Measurements from ENCODE around the gene PAOX.
"Not testable (repeated sequence)": the region's sequence is repeated elsewhere in the genome, so short reads cannot be mapped to it uniquely, and the experiment has no call there.

PAOX gene

GRCh38 chr10:133405844-133406527 is 26.9 kb downstream of the PAOX start:
- DNase-seq (ENCODE audit: low spot score), result no peak

GRCh38 chr10:133411523-133412380 is 32.7 kb downstream of the PAOX start:
- no peak for DNase-seq (ENCODE audit: low spot score)

- no peak for DNase-seq (ENCODE audit: low spot score)
Observed at GRCh38 chr10:133412381-133412711, 33.3 kb downstream of the PAOX start.

GRCh38 chr10:133414401-133414800 is 35.3 kb downstream of the PAOX start:
- DNase-seq (ENCODE audit: low spot score), result not testable (repeated sequence)

DNA sequence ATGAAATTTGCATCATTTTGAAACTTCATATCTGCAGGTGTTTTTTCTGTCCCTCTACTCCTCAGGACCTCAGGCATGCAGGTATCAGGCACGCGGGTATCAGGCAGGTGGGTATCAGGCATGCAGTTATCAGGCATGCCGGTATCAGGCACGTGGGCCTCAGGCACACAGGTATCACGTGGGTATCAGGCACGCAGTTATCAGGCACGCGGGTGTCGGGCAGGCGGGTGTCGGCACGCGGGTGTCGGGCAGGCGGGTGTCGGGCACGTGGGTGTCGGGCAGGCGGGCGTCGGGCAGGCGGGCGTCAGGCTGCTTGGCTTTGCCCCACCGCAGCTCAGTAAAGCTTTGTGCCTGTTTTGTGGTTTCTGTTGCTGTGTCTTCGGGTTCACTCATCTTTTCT is 36.7 kb downstream of the PAOX start:
- DNase-seq (ENCODE audit: low spot score), result no peak

GRCh38 chr10:133418289-133418993 is 39.4 kb downstream of the PAOX start:
- DNase-seq (ENCODE audit: low spot score), result no peak

DNA sequence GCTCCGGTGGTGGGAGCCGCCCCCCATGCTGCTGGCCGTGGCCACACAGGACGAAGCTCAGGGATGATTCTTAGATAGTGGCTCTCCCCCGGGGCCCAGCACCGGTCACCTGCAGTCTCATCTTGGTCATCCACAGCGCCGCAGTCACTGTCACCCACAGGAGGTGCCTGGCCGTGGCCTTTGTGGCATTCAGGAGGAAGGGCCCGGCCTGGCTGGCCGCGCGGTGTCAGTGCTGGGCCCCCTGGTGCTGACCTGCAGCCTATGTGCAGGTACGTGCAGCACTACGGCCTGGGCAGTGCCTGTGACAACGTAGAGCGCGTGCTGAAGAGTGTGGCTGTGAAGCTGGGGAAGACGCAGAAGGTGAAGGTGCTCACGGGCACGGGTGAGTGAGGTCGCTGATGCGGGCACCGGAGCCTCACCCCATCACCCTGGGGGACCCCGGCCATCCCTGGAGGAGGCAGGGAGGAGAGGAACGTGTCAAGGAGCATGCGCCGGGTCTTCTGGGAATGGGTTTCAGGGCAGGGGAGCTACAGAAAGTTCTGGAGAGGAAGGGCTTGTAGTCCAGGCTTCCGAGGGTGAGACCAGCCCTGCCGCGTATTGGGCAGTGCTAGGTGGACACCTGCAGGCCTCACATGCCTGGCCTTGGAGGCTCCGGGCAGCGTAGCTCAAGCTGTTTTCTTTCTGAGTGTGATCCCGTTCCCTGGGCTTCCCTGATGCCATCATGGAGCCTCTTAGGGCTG is 40.3 kb downstream of the PAOX start:
- DNase-seq (ENCODE audit: low spot score), result no peak

GRCh38 chr10:133420028-133420427 is 41.0 kb downstream of the PAOX start:
- DNase-seq (ENCODE audit: low spot score), result no peak

GRCh38 chr10:133420579-133420978 is 41.5 kb downstream of the PAOX start:
- DNase-seq (ENCODE audit: low spot score), result no peak

GRCh38 chr10:133421336-133422222 is 42.5 kb downstream of the PAOX start:
- DNase-seq (ENCODE audit: low spot score), result no peak

DNA sequence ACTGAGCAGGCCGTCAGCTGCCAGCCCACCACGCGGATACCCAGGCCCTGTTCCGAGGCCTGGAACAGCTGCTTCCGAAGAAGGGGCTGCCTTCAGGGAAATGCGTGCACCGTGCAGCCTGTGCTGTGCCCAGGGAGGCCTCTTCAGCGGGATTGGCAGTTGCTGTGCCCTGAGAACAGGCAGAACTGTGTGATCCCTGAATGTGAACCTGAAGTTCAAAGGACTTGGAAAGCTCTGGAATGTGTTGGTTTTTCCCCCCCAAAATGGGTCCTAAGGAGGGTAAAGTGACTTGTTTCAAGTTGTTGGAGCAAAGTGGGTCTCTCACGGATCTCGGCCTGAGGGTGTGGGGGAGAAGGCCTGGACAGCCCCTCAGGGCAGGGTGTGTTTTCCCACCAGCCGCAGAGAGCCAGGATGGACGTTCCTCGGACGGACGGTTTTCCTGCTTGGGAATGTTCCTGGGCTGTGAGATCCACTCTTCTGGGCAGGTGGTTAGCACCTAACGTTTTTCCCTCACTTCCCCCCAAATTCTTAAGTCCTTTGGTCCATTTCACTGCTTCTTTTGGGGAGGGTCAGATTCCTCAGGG is 43.3 kb downstream of the PAOX start:
- DNase-seq (ENCODE audit: low spot score), result no peak

DNA sequence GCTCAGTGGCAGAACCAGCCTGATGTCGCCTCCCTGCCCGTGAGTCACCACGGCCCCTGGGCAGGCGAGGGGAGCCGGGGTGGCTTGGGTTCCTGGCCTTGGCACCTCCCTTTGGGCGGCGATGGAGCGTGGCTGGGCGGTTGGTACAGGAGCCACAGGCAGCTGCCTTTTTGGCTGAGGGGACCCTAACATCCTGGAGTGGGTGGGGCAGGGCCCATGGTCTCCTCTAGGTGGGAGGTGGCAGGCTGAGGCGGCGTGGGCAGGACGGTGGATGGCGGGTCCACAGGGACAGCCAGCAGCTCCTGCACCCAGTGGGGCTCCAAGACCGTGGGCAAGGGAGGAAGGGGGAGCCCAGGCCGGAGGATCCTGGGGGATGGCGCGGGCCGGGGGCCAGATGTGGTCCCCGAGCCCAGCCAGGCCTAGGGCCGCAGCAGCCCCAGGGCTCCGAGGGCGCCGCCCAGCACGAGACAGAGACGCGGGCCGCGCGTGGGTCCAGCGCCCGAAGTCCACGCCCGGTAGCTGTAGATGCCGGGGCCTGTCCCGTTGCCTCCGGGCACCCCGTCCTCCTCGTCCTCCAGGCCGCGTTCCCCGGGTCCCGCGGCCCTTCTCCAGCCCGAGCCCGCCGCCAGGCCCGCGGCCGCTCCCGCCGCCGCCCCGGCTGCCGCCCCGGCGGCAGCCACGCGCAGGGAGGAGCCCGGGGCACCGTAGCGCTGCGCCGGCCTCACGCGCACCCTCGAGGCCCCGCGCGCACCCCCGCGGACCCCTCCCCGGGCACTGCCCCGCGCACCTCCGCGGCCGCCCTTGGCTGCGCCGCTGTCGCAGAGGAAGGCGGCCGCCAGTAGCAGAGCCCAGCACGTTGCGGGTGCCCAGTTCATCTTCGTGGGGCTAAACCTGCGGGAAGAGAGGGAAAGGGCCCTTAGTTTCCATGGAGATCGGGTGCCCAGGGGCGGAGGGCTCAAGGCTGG is 44.0 kb downstream of the PAOX start:
- no peak for DNase-seq (ENCODE audit: low spot score)

DNA sequence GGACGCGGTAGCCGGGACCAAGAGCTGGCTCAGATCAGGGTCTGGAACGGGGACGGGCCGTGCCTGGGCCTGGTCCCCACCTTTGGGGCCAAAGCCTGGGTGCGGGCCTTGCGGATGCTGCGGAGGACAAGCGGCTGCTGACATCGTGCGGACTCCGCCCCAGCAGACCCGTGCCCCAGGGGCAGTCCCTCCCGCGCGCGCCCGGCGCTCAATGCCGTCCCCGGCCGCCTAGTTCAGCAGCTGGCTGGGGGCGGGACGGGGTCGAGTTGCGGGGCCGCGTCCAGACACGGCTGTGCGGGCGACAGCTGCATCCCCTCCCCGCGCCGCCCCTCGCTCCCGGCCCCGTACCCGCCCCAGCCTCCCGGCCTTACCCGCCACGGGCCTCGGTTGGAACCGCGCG is 45.0 kb downstream of the PAOX start:
- DNase-seq (ENCODE audit: low spot score), result not testable (repeated sequence)

DNA sequence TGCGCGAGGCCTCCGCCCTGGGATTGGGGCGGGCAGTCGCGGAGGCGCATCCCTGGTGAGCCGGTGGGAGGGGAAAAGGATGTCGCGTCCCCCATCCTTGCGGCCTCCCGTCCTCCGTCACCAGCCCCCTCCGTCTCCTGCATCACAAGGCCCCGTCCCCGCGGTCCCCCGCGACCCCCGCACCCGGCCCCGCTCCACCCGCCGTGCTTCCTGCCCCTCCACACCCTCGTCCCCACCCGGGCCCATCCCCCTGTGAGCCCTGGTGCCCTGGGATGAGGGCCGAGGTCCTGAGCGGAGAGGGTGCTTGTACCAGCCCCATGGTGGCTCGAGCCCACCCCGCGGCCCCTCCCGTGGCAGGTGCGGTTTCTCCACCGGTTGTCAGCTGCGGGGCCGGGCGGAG is 45.5 kb downstream of the PAOX start, which contains the start of gene SPRN:
Gene SPRN, minus strand, starts transcription at position 25 of the 400 bp plus-strand sequence. CDS start 944 bp downstream, outside the sequence.
- DNase-seq (ENCODE audit: low spot score), result not testable (repeated sequence)

DNA sequence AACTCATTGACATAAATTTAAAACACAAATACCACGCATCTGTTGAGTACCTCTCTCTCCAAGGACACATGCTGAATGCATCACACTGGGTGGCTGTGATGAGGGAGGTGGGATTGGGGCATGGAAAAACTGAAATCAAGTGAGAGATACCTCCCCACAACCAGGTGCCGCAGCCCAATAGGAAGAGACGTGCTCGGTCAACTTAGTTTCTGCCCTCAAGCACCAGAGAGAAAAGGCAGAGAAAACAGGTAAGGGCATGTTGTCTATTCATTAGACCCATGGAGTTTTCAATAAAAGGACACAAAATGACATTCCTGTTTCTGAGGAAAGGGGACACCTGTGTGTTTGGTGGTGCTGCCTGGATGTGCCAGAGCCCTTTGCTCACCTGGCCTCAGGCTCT is 50.5 kb downstream of the PAOX start:
- not testable (repeated sequence) for DNase-seq (ENCODE audit: low spot score)

DNA sequence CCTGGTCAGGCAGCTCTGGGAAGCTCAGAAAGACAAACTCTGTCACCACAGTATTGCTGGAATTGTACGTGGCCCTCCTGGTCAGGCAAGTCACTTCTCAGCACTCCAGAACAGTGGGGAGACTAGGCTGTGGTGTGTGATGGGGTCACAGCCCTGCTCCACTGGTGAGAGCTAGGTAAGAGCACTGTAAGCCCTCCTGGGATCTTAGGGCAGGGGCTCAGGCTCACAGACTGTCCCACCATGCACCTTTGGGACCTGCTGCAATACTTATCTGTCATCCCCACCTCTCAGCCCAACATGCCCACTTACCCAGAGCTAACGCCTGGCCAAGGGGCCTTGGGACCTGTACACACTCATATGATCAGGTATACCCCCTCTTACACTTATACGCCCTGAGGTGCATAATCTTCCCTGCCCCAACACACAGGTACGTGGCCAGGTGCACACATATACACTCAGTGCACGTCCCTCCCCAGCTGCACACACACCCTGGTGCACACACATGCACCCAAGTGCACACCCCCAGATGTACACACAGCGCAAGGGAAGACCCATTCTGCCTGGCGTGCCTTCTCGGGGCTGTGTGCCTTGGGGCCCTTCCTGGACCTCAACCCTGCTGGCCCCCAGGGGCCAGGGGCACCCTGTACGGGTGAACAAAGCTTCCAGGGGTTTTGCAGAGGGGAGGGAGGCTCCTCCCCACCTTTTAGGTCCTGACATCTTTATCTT is 53.0 kb downstream of the PAOX start:
- DNase-seq (ENCODE audit: low spot score), result not testable (repeated sequence)

GRCh38 chr10:133432789-133433188 is 53.7 kb downstream of the PAOX start:
- DNase-seq (ENCODE audit: low spot score), result not testable (repeated sequence)

GRCh38 chr10:133438711-133439273 is 59.7 kb downstream of the PAOX start:
- DNase-seq (ENCODE audit: low spot score), result peak; percentile 78
